CD4-positive, CD25-positive, alpha-beta regulatory T cell (primary cell): ENCODE measurements around the gene CBX7. TPM values are rescaled to one million over a fixed set of nuclear protein-coding genes. Genes with fewer than 3 reads are reported as not detected.
A peak's percentile ranks its signal among the peaks of the same experiment; 100 is the strongest.

Experiments
- ATAC-seq, 2 donors: fragments of 150-1000 bp; cut with Tn5 transposase; one replicate each; pipeline ENCODE4 v1.10.0; 2021; ENCODE audit warnings: low read depth in 2 of 2, moderate number of reproducible peaks in 2 of 2, moderate library complexity in 1 of 2
- DNase-seq, 3 donors: peaks; one replicate each; pipeline versions ENCODE4 v3.0.0 to v3.0.0-alpha.2; 2012 to 2022; ENCODE audit warnings: mixed read lengths in 1 of 3
- H3K27ac ChIP-seq: one replicate; pipeline ENCODE4 v1.7.0; 2013; ENCODE audit warnings: mild to moderate bottlenecking, low read length; ENCODE audit not compliant: insufficient read depth, poor library complexity, severe bottlenecking
- H3K27me3 ChIP-seq: one replicate; pipeline ENCODE4 v1.7.0; 2013; ENCODE audit warnings: low read length; ENCODE audit not compliant: control insufficient read depth, insufficient read depth
- H3K36me3 ChIP-seq: one replicate; pipeline ENCODE4 v1.7.0; 2013; ENCODE audit warnings: mild to moderate bottlenecking, low read length, moderate library complexity; ENCODE audit not compliant: control insufficient read depth, insufficient read depth
- H3K4me1 ChIP-seq: 2 replicates; pipeline ENCODE4 v1.7.0; 2013; ENCODE audit warnings: mild to moderate bottlenecking, low read length; ENCODE audit not compliant: insufficient read depth, control insufficient read depth, poor library complexity, severe bottlenecking
- H3K4me3 ChIP-seq: one replicate; pipeline ENCODE4 v1.7.0; 2013; ENCODE audit warnings: low read depth, mild to moderate bottlenecking, low read length, moderate library complexity
- H3K9me3 ChIP-seq, 2 experiments: 1 replicate in 1 of 2; 2 replicates in 1 of 2; pipeline ENCODE4 v1.7.0; 2013; ENCODE audit warnings: low read length in 2 of 2, mild to moderate bottlenecking in 1 of 2, moderate library complexity in 1 of 2; ENCODE audit not compliant: control insufficient read depth in 2 of 2
- H3K27ac Mint-ChIP-seq, 3 donors: one replicate each; pipeline ENCODE4 v1.8.0; 2020 to 2022; ENCODE audit warnings: mild to moderate bottlenecking in 3 of 3, mixed read lengths in 3 of 3, moderate library complexity in 2 of 3
- H3K27me3 Mint-ChIP-seq: one replicate; pipeline ENCODE4 v1.8.0; 2022; ENCODE audit warnings: mild to moderate bottlenecking, mixed read lengths
- H3K36me3 Mint-ChIP-seq: one replicate; pipeline ENCODE4 v1.8.0; 2020; ENCODE audit warnings: mixed read lengths
- H3K4me1 Mint-ChIP-seq, 4 donors: one replicate each; pipeline ENCODE4 v1.8.0; 2020 to 2022; ENCODE audit warnings: mixed read lengths in 4 of 4, mild to moderate bottlenecking in 1 of 4
- H3K4me3 Mint-ChIP-seq, 4 donors: one replicate each; pipeline ENCODE4 v1.8.0; 2020 to 2022; ENCODE audit warnings: mild to moderate bottlenecking in 4 of 4, mixed read lengths in 4 of 4, moderate library complexity in 3 of 4
- H3K9me3 Mint-ChIP-seq, 7 donors: one replicate each; pipeline ENCODE4 v1.8.0; 2020 to 2022; ENCODE audit warnings: mixed read lengths in 7 of 7, mild to moderate bottlenecking in 3 of 7, moderate library complexity in 2 of 7
- polyA plus RNA-seq, 4 donors: library from polyadenylated mRNA; unstranded; fragments of 300-500 nt; fragmentation: Illumina TruSeq; gene quantifications; one replicate each; pipeline ENCODE4 v1.2.3, GENCODE V29; 2021
- total RNA-seq: library from RNA; stranded (reverse); gene quantifications from one replicate; pipeline ENCODE4 v1.2.3, GENCODE V29; 2022

Gene CBX7
- total and polyA plus RNA-seq, 5 donors from 2014 or later = 27.7 to 102 (median 37.5) TPM

DNA sequence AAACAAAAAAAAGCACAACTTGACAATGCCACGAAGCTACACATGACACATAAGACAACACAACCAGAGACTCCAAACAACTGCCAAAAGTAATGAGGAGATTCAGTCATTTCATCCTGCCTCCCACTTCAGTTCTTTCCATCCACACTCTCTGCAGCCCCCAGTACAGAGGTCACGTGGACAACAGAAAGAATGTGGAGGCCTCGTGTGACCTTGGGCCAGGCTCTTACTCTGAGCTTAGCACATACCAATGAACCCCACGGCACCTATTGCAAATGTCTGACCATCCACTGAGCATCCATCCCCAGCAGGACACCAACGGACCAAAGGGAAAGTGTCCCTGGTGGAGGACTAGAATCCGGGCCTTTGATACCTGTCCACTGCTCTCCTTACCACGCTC lies 12.5 kb downstream of the CBX7 start:
- Mint-ChIP-seq H3K27me3 (no peaks in the 10 kb centered on the region), H3K36me3 (peaks cover 3% of the 10 kb centered on the region), H3K9me3 (no peaks in the 10 kb centered on the region), H3K4me1 (peaks cover 4 to 30% (median 17%) of the 10 kb centered on the region in 4 donors), H3K27ac (peak overlapping the region in 2 of 3 donors; percentile 38 to 57), H3K4me3 (peak overlapping the region in 1 of 4 donors; percentile 56)
- Histone ChIP-seq H3K9me3 (no peaks in the 10 kb centered on the region), H3K36me3 (peaks cover 24% of the 10 kb centered on the region), H3K4me1 (peaks cover 16% of the 10 kb centered on the region), H3K27me3 (no peaks in the 10 kb centered on the region), H3K4me3 (no peak overlapping the region), H3K27ac (no peak overlapping the region)
- ATAC-seq = no peak
- no peak for DNase-seq

DNA sequence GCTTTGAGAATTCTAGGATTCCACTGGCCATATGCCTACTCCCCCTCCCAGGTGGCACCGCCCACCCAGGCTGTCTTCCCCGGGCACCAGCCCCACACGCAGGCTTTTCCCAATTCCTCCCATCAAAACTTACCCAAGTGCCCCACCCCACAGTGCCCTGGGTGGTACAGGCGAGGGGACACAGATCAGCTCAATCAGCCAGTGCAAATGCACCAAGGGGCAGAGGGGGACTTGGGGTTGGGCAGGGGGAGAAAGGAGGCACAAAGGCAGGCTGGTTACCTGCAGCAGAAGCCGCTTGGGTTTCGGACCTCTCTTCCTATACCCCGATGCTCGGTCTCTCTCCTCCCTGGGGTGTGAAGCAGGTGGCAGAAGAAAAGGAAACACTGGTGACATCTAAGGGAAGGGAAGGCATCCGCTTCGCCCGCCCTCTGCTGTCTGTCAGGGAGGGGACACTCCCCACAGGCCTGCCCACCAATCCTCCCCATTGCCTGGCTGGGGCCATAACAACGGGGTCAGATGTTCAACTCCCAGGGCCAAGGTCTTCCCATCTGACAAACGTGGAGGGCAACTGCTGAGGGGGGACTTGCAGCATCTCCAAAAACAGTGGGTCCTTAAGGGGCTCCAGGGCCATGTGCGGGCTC lies 14.0 kb downstream of the CBX7 start:
- no peak overlapping the region for H3K27ac ChIP-seq
- DNase-seq = no peak
- Mint-ChIP-seq H3K27me3 (no peaks in the 10 kb centered on the region), H3K4me1 (peaks cover 2 to 18% (median 10%) of the 10 kb centered on the region in 4 donors), H3K36me3 (peaks cover 3% of the 10 kb centered on the region), H3K27ac (no peak overlapping the region), H3K9me3 (no peaks in the 10 kb centered on the region), H3K4me3 (no peak overlapping the region)
- H3K4me1 ChIP-seq = peaks cover 1% of the 10 kb centered on the region
- H3K27me3 ChIP-seq = no peaks in the 10 kb centered on the region
- no peak for ATAC-seq
- no peak overlapping the region for H3K4me3 ChIP-seq
- H3K9me3 ChIP-seq = no peaks in the 10 kb centered on the region
- peaks cover 34% of the 10 kb centered on the region for H3K36me3 ChIP-seq

DNA sequence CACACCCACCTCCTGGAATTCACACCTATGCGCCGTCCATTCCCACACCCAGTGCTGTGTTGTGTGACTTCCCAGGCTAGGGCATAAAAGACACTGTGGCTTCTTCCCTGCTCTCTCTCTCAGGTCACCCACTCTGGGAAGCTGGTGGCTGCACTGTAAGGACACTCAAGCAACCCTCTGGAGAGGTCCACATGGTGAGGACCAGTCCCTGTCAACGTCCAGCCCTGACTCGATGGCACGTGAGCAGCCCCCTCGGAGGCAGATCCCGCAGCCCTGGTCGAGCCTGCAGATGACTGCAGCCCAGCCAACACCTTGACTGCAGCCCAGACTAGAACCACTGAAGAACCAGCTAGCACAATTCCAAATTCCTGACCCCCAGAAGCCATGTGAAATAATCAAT lies 16.2 kb downstream of the CBX7 start:
- Histone ChIP-seq H3K27ac (no peak overlapping the region), H3K27me3 (no peaks in the 10 kb centered on the region), H3K4me1 (no peaks in the 10 kb centered on the region), H3K36me3 (peaks cover 52% of the 10 kb centered on the region), H3K4me3 (no peak overlapping the region), H3K9me3 (no peaks in the 10 kb centered on the region)
- no peak overlapping the region for H3K27ac Mint-ChIP-seq
- H3K4me1 Mint-ChIP-seq = peaks cover 0 to 11% (median 5%) of the 10 kb centered on the region in 4 donors
- ATAC-seq (no peak), DNase-seq (no peak)
- H3K27me3 Mint-ChIP-seq = no peaks in the 10 kb centered on the region
- no peak overlapping the region for H3K4me3 Mint-ChIP-seq
- H3K36me3 Mint-ChIP-seq = peaks cover 3% of the 10 kb centered on the region
- H3K9me3 Mint-ChIP-seq = no peaks in the 10 kb centered on the region

DNA sequence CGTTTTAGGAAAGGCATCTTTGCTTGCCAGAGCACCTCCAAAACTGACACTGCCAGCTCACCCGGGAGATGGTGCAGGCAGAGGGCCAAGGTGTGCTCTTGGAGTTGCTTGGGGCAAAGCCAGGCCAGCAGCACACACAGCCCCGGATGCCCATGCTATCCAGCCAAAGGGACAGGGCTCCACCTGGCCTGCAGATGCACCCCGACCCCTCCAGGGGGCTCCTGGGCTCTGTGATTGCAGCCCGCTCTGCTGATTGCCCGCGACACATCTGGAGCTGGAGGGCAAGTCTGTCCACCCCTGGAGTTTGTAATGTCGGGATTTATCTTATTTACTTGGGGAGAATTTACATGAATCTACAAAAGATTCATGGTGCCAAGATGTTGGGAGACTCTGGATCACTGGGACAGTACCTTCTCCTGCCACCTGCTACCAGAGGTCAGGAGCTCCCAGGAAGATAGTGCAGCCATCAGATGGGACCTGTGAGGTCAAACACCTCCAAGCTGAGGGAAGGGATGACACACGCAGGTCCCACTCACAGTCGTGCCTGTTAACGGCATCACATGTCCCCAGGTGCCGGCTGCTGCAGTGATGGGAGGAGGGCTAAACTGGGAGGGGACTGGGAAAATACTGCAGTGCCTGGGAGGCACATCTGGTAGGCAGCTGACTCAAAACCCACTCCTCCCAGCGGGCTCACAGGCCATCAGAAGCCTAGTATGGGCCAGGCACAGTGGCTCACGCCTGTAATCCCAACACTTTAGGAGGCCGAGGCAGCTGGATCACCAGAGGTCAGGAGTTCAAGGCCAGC lies 17.2 kb downstream of the CBX7 start:
- H3K9me3 Mint-ChIP-seq = no peaks in the 10 kb centered on the region
- Histone ChIP-seq H3K27ac (no peak overlapping the region), H3K27me3 (no peaks in the 10 kb centered on the region), H3K4me1 (no peaks in the 10 kb centered on the region), H3K36me3 (peaks cover 50% of the 10 kb centered on the region), H3K4me3 (no peak overlapping the region), H3K9me3 (no peaks in the 10 kb centered on the region)
- ATAC-seq (peak; percentile 31 to 52), DNase-seq (peak in 1 of 3 donors; percentile 40)
- H3K27ac Mint-ChIP-seq = no peak overlapping the region
- H3K4me3 Mint-ChIP-seq = no peak overlapping the region
- H3K36me3 Mint-ChIP-seq = peaks cover 10% of the 10 kb centered on the region
- no peaks in the 10 kb centered on the region for H3K27me3 Mint-ChIP-seq
- H3K4me1 Mint-ChIP-seq = peaks cover 0 to 13% (median 3%) of the 10 kb centered on the region in 4 donors

DNA sequence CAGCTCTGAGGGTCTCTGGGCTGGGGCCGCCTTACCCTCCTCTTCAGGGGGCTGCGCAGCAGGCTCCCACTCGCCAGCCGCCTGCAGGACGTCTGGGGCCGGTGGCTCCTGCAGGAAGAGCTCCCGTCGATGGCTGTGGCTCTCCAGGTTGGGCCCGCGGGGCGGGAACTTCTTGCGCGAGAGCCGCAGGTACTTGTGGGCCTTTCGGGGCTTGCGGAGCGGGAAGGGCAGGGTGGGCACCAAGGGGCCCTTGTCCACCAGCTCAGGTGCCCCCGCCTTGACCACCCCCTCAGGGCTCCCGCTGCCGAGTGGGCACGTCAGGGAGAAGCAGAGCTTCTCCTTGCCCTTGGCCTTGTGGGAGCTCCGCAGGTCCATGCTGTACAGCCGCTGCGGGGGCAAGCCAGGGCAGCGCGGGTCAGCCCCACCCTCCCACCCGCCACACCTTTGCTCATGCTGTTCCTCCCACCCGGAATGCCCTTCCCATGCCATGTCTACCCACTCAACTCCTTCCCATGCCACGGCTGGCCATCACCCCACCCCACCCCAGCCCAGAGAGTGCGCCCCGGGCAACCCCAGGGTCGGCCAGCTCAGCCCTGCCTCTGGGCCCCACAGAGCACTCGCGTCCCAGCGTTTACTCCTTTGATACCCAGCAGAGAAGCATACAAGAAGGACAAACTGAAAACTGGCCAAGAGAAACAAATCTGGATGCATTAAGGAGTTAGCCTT lies 18.0 kb downstream of the CBX7 start:
- no peaks in the 10 kb centered on the region for H3K9me3 Mint-ChIP-seq
- no peaks in the 10 kb centered on the region for H3K27me3 ChIP-seq
- no peaks in the 10 kb centered on the region for H3K9me3 ChIP-seq
- DNase-seq = no peak
- no peaks in the 10 kb centered on the region for H3K4me1 ChIP-seq
- ATAC-seq = no peak
- H3K36me3 Mint-ChIP-seq = peaks cover 11% of the 10 kb centered on the region
- peaks cover 0 to 14% (median under 1%) of the 10 kb centered on the region in 4 donors for H3K4me1 Mint-ChIP-seq
- H3K27me3 Mint-ChIP-seq = no peaks in the 10 kb centered on the region
- no peak overlapping the region for H3K4me3 ChIP-seq
- H3K27ac Mint-ChIP-seq = no peak overlapping the region
- H3K36me3 ChIP-seq = peaks cover 55% of the 10 kb centered on the region
- no peak overlapping the region for H3K4me3 Mint-ChIP-seq
- H3K27ac ChIP-seq = no peak overlapping the region

DNA sequence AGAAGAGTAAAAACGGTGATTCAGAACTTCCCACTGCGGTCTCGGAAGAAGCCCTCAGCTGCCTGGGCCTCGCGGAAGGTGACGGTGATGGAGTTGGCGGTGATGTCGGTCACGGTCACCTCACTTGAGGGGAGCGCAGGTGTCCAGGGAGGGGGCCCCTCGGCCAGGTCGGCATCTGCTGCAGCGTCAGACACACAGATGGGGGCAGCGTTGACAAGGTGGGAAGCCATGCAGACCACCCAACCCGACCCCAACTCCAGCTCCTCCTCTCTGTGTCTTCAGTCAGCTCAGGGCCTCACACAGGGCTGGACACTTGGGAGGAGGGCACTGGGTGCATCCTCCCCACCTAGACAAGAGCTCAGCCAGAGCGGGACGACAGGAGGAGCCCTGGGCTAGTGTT lies 18.6 kb downstream of the CBX7 start:
- DNase-seq (no peak), ATAC-seq (no peak)
- H3K36me3 ChIP-seq = peaks cover 52% of the 10 kb centered on the region
- Mint-ChIP-seq H3K9me3 (no peaks in the 10 kb centered on the region), H3K27ac (no peak overlapping the region), H3K27me3 (no peaks in the 10 kb centered on the region), H3K4me1 (peaks cover 0 to 17% (median under 1%) of the 10 kb centered on the region in 4 donors), H3K36me3 (peaks cover 11% of the 10 kb centered on the region), H3K4me3 (no peak overlapping the region)
- no peak overlapping the region for H3K4me3 ChIP-seq
- no peaks in the 10 kb centered on the region for H3K4me1 ChIP-seq
- H3K27ac ChIP-seq = no peak overlapping the region
- no peaks in the 10 kb centered on the region for H3K9me3 ChIP-seq
- H3K27me3 ChIP-seq = no peaks in the 10 kb centered on the region

DNA sequence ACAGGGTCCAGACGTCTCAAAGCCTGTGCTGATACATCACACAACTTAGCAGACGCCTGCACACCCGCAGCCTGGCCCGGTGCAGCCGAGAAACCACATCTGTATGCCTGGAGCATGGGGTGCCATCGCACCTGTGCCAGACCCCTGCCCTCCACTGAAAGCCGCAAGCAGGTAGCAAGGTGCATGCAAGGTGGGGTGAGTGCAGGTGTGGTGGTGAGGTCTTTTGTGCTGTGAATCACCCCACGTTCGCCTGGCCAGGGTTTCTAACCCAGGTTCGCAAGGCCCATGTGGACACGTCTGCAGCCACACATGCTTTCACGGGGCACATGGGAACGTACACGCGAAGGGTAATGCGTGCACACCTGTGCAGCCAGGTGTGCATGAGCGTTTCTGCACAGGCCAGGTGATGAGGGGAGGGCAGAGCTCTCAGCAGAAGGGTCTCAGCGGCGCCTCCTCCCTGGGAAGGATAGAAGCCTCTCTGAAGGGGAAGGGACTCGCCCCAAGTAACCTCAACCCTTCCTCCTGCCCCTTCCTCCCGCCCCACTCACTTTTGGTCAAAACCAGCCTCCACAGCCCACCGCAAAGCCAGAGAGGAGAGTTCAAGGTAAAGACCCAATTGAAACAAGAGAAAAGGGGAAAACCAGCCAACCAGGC lies 19.5 kb downstream of the CBX7 start:
- H3K9me3 ChIP-seq = no peaks in the 10 kb centered on the region

More for the DNA sequence above, 19.5 kb downstream of the CBX7 start:
- no peak for ATAC-seq
- H3K36me3 ChIP-seq = peaks cover 44% of the 10 kb centered on the region
- Mint-ChIP-seq H3K9me3 (no peaks in the 10 kb centered on the region), H3K4me1 (peaks cover 0 to 13% (median under 1%) of the 10 kb centered on the region in 4 donors), H3K36me3 (peaks cover 11% of the 10 kb centered on the region), H3K27ac (no peak overlapping the region), H3K27me3 (no peaks in the 10 kb centered on the region), H3K4me3 (no peak overlapping the region)
- H3K27ac ChIP-seq = no peak overlapping the region
- no peaks in the 10 kb centered on the region for H3K4me1 ChIP-seq
- DNase-seq = no peak
- H3K4me3 ChIP-seq = no peak overlapping the region
- no peaks in the 10 kb centered on the region for H3K27me3 ChIP-seq
